ENCODE data around the gene SPCS1.
A peak's percentile ranks its signal among the peaks of the same experiment; 100 is the strongest.

SPCS1 gene

DNA sequence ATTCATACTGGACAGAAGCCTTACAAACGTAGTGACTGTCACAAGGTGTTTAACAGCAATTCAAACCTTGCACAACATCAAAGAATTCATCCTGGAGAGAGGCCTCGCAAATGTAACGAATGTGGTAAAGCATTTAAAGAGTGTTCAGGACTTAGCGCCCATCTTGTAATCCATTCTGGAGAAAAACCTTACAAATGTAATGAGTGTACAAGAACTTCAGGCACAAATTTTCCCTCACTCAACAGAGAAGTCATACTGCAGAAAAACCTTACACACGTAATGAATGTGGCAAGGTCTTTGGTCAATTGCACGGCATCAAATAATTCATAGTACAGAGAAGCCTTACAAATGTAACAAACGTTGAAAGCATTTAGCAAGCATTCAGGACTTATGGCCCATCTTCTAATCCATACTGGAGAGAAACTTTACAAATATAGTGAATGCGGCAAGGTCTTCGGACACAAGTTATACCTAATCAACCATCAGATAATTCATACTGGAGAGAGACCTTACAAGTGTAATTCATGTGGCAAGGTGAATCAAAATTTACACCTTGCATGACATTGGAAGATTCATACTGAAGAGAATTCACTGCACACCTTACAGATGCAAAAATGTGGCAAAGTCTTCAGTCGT, 27.5 kb downstream of the SPCS1 start:
- no peaks in the 10 kb centered on the region for H3K79me2 ChIP-seq (ENCODE audit: control insufficient read depth, insufficient read depth, low read length, poor library complexity)
- peaks cover 3% of the 10 kb centered on the region for H3K9me3 ChIP-seq (ENCODE audit: insufficient read depth, low read depth, low read length)
- no peak for DNase-seq
- no peak overlapping the region for H3K9ac ChIP-seq (ENCODE audit: low read length)
- no peak overlapping the region for H3K4me3 ChIP-seq (ENCODE audit: low read depth, low read length)
- H2AFZ ChIP-seq (ENCODE audit: insufficient read depth, low read length, poor library complexity), result no peak overlapping the region
- H3K14ac ChIP-seq (ENCODE audit: low read length), result no peak overlapping the region
- no CpG with 5 or more reads among the region's 10 CpGs for WGBS (ENCODE audit: extremely low coverage, insufficient coverage, insufficient read length)
- no peaks in the 10 kb centered on the region for H3K79me1 ChIP-seq (ENCODE audit: low read length)
- no peak overlapping the region for H3K23ac ChIP-seq (ENCODE audit: low read length)
- no peak overlapping the region for H2BK5ac ChIP-seq (ENCODE audit: low read depth, low read length, poor library complexity)
- H2BK120ac ChIP-seq (ENCODE audit: insufficient read depth, low read length, poor library complexity), result no peak overlapping the region
- H4K12ac ChIP-seq (ENCODE audit: low read depth, low read length), result no peak overlapping the region
- no peak overlapping the region for H2BK12ac ChIP-seq (ENCODE audit: low read length)
- H4K91ac ChIP-seq (ENCODE audit: low read depth, low read length), result no peak overlapping the region
- no peaks in the 10 kb centered on the region for H3K4me1 ChIP-seq (ENCODE audit: control insufficient read depth in 1 of 2, insufficient read depth in 2 of 2, low read length in 2 of 2)
- H4K8ac ChIP-seq (ENCODE audit: low read depth, low read length), result no peak overlapping the region
- H3K18ac ChIP-seq (ENCODE audit: low read length), result no peak overlapping the region
- H3K27ac ChIP-seq (ENCODE audit: low read depth, low read length), result no peak overlapping the region
- no peak overlapping the region for H3K4me2 ChIP-seq (ENCODE audit: low read length)
- H3K4ac ChIP-seq (ENCODE audit: low read depth, low read length), result no peak overlapping the region
- H3K27me3 ChIP-seq (ENCODE audit: insufficient read depth, low read length), result no peaks in the 10 kb centered on the region
- H2AK5ac ChIP-seq (ENCODE audit: low read length), result no peak overlapping the region
- peaks cover 15 to 27% of the 10 kb centered on the region in 2 experiments for H3K36me3 ChIP-seq (ENCODE audit: control insufficient read depth in 1 of 2, insufficient read depth in 2 of 2, low read length in 2 of 2)

DNA sequence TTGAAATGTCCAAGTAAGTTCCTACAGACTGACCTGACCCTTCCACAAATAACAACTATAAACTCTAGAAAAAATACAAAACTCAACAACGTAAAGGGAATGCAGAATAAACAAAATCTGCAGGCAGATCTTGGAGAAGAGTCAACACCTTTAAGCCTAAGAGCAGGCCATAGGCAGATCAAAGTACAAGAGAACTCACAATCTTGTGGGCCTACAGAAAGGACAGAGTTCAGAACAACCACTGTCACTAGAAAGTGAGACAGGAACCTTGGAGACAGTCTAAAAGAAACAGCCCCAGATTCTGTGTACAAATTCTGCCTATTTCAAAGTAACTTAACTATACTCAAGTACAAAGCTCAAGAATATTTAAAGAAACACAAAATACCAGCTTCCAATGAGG, 33.8 kb downstream of the SPCS1 start:
- H3K79me1 ChIP-seq (ENCODE audit: low read length), result no peaks in the 10 kb centered on the region

DNA sequence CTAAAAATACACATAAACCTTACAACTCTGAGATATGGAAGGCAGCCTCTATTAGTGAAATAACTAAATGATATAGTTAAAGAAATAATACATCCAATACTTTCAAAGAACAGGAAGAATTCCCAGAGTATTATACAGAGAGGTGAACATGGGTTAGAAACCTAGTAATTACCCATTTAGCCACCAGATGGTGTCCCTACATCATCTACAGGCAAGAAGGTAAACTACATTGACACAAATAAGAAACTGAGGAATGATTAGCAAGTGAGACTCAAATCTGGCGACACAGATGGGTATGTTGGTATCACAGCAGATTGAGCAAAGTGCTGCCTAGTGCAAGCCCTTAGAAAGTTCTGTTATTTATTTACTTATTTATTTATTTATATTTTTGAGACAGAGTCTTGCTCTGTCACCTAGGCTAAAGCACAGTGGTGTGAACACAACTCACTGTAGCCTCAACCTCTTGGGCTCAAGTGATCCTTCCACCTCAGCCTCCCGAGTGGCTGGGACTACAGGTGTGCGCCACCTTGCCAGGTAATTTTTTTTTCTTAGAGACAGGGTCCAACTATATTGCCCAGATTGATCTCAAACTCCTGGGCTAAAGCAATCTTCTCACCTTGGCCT, 36.6 kb downstream of the SPCS1 start:
- no peak overlapping the region for H3K18ac ChIP-seq (ENCODE audit: low read length)
- H4K91ac ChIP-seq (ENCODE audit: low read depth, low read length), result no peak overlapping the region
- no peak overlapping the region for H4K8ac ChIP-seq (ENCODE audit: low read depth, low read length)

More for the DNA sequence above, 33.8 kb downstream of the SPCS1 start:
- H3K14ac ChIP-seq (ENCODE audit: low read length), result no peak overlapping the region
- peaks cover 23 to 32% of the 10 kb centered on the region in 2 experiments for H3K36me3 ChIP-seq (ENCODE audit: control insufficient read depth in 1 of 2, insufficient read depth in 2 of 2, low read length in 2 of 2)
- H3K9me3 ChIP-seq (ENCODE audit: insufficient read depth, low read depth, low read length), result peaks cover 2% of the 10 kb centered on the region
- no peak for DNase-seq
- H3K4me3 ChIP-seq (ENCODE audit: low read depth, low read length), result no peak overlapping the region
- no peaks in the 10 kb centered on the region for H3K27me3 ChIP-seq (ENCODE audit: insufficient read depth, low read length)
- H4K12ac ChIP-seq (ENCODE audit: low read depth, low read length), result no peak overlapping the region
- H3K4me1 ChIP-seq (ENCODE audit: control insufficient read depth in 1 of 2, insufficient read depth in 2 of 2, low read length in 2 of 2), result no peaks in the 10 kb centered on the region
- no peak overlapping the region for H3K4me2 ChIP-seq (ENCODE audit: low read length)
- H2BK120ac ChIP-seq (ENCODE audit: insufficient read depth, low read length, poor library complexity), result no peak overlapping the region
- H3K18ac ChIP-seq (ENCODE audit: low read length), result no peak overlapping the region
- H3K4ac ChIP-seq (ENCODE audit: low read depth, low read length), result no peak overlapping the region
- no peak overlapping the region for H3K23ac ChIP-seq (ENCODE audit: low read length)
- H3K9ac ChIP-seq (ENCODE audit: low read length), result no peak overlapping the region
- no peak overlapping the region for H2AFZ ChIP-seq (ENCODE audit: insufficient read depth, low read length, poor library complexity)
- no peak overlapping the region for H4K8ac ChIP-seq (ENCODE audit: low read depth, low read length)
- no peak overlapping the region for H2BK5ac ChIP-seq (ENCODE audit: low read depth, low read length, poor library complexity)
- no CpG with 5 or more reads among the region's 1 CpG for WGBS (ENCODE audit: extremely low coverage, insufficient coverage, insufficient read length)
- no peaks in the 10 kb centered on the region for H3K79me2 ChIP-seq (ENCODE audit: control insufficient read depth, insufficient read depth, low read length, poor library complexity)
- H3K27ac ChIP-seq (ENCODE audit: low read depth, low read length), result no peak overlapping the region
- H2BK12ac ChIP-seq (ENCODE audit: low read length), result no peak overlapping the region
- no peak overlapping the region for H4K91ac ChIP-seq (ENCODE audit: low read depth, low read length)
- no peak overlapping the region for H2AK5ac ChIP-seq (ENCODE audit: low read length)

DNA sequence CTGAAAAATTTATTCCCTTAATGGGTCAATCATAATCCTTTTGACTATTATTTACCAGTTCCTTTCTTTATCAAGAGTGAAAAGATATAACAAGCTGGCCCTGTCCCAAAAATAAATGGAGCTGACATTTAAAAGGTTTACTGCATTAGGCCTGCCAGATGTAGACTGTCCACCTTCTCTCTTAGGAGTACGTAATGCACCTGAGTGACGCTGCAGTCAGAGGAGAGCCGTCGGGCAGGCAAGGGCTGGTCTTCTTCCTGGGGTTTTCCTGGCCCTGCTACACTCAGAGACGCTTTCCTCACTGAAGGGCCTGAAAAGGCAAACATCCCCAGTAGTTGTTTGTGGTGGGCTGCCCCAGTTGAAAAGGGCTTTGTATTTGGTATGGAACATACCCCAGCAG, 37.2 kb downstream of the SPCS1 start:
- peaks cover 35 to 42% of the 10 kb centered on the region in 2 experiments for H3K36me3 ChIP-seq (ENCODE audit: control insufficient read depth in 1 of 2, insufficient read depth in 2 of 2, low read length in 2 of 2)
- no peak overlapping the region for H2BK120ac ChIP-seq (ENCODE audit: insufficient read depth, low read length, poor library complexity)
- no peak overlapping the region for H4K8ac ChIP-seq (ENCODE audit: low read depth, low read length)
- no peaks in the 10 kb centered on the region for H3K27me3 ChIP-seq (ENCODE audit: insufficient read depth, low read length)
- H2AK5ac ChIP-seq (ENCODE audit: low read length), result no peak overlapping the region
- no CpG with 5 or more reads among the region's 5 CpGs for WGBS (ENCODE audit: extremely low coverage, insufficient coverage, insufficient read length)
- no peak overlapping the region for H3K14ac ChIP-seq (ENCODE audit: low read length)
- DNase-seq, result no peak
- no peak overlapping the region for H3K4me3 ChIP-seq (ENCODE audit: low read depth, low read length)
- H3K4me2 ChIP-seq (ENCODE audit: low read length), result no peak overlapping the region
- peaks cover 2% of the 10 kb centered on the region for H3K9me3 ChIP-seq (ENCODE audit: insufficient read depth, low read depth, low read length)
- no peak overlapping the region for H3K9ac ChIP-seq (ENCODE audit: low read length)
- H3K23ac ChIP-seq (ENCODE audit: low read length), result no peak overlapping the region
- no peak overlapping the region for H3K27ac ChIP-seq (ENCODE audit: low read depth, low read length)
- no peak overlapping the region for H3K4ac ChIP-seq (ENCODE audit: low read depth, low read length)
- no peak overlapping the region for H4K12ac ChIP-seq (ENCODE audit: low read depth, low read length)
- H2AFZ ChIP-seq (ENCODE audit: insufficient read depth, low read length, poor library complexity), result no peak overlapping the region
- H2BK12ac ChIP-seq (ENCODE audit: low read length), result no peak overlapping the region
- H3K79me1 ChIP-seq (ENCODE audit: low read length), result no peaks in the 10 kb centered on the region
- H2BK5ac ChIP-seq (ENCODE audit: low read depth, low read length, poor library complexity), result no peak overlapping the region
- no peak overlapping the region for H3K18ac ChIP-seq (ENCODE audit: low read length)
- H4K91ac ChIP-seq (ENCODE audit: low read depth, low read length), result no peak overlapping the region
- no peaks in the 10 kb centered on the region for H3K4me1 ChIP-seq (ENCODE audit: control insufficient read depth in 1 of 2, insufficient read depth in 2 of 2, low read length in 2 of 2)
- H3K79me2 ChIP-seq (ENCODE audit: control insufficient read depth, insufficient read depth, low read length, poor library complexity), result no peaks in the 10 kb centered on the region

More for the DNA sequence above, 36.6 kb downstream of the SPCS1 start:
- no peak overlapping the region for H3K4ac ChIP-seq (ENCODE audit: low read depth, low read length)
- no peak overlapping the region for H2BK120ac ChIP-seq (ENCODE audit: insufficient read depth, low read length, poor library complexity)
- H3K23ac ChIP-seq (ENCODE audit: low read length), result no peak overlapping the region
- no CpG with 5 or more reads among the region's 3 CpGs for WGBS (ENCODE audit: extremely low coverage, insufficient coverage, insufficient read length)
- H3K4me3 ChIP-seq (ENCODE audit: low read depth, low read length), result no peak overlapping the region
- no peak overlapping the region for H2BK5ac ChIP-seq (ENCODE audit: low read depth, low read length, poor library complexity)
- no peaks in the 10 kb centered on the region for H3K79me1 ChIP-seq (ENCODE audit: low read length)
- H2AK5ac ChIP-seq (ENCODE audit: low read length), result no peak overlapping the region
- H3K14ac ChIP-seq (ENCODE audit: low read length), result no peak overlapping the region
- no peak overlapping the region for H2AFZ ChIP-seq (ENCODE audit: insufficient read depth, low read length, poor library complexity)
- peaks cover 34 to 42% of the 10 kb centered on the region in 2 experiments for H3K36me3 ChIP-seq (ENCODE audit: control insufficient read depth in 1 of 2, insufficient read depth in 2 of 2, low read length in 2 of 2)
- H4K12ac ChIP-seq (ENCODE audit: low read depth, low read length), result no peak overlapping the region
- H3K27ac ChIP-seq (ENCODE audit: low read depth, low read length), result no peak overlapping the region
- H3K4me2 ChIP-seq (ENCODE audit: low read length), result no peak overlapping the region
- H3K4me1 ChIP-seq (ENCODE audit: control insufficient read depth in 1 of 2, insufficient read depth in 2 of 2, low read length in 2 of 2), result no peaks in the 10 kb centered on the region
- H3K79me2 ChIP-seq (ENCODE audit: control insufficient read depth, insufficient read depth, low read length, poor library complexity), result no peaks in the 10 kb centered on the region
- no peak overlapping the region for H2BK12ac ChIP-seq (ENCODE audit: low read length)
- H3K9ac ChIP-seq (ENCODE audit: low read length), result no peak overlapping the region
- peak in 1 of 2 donors; percentile 53 for DNase-seq
- no peaks in the 10 kb centered on the region for H3K27me3 ChIP-seq (ENCODE audit: insufficient read depth, low read length)
- H3K9me3 ChIP-seq (ENCODE audit: insufficient read depth, low read depth, low read length), result peaks cover 2% of the 10 kb centered on the region
